Measurements from ENCODE around the gene PARP9.

GRCh38 chr3:122523317-122523716, 40.8 kb downstream of the PARP9 start:
- no peak for TF ChIP-seq USF2 (IDR thresholded peaks at IDR 0.05; ENCODE audit: borderline replicate concordance, low read depth, low read length)
- no peak for TF ChIP-seq POU2F2 (IDR thresholded peaks at IDR 0.05; ENCODE audit: borderline replicate concordance, low read depth, low read length)
- no peak for TF ChIP-seq POLR2AphosphoS2 (IDR thresholded peaks at IDR 0.05; ENCODE audit: low read depth, low read length)
- no peak for TF ChIP-seq SKIL (IDR thresholded peaks at IDR 0.05; ENCODE audit: low read depth, poor library complexity, severe bottlenecking)
- no peak for TF ChIP-seq YY1 (IDR thresholded peaks at IDR 0.05; ENCODE audit: low read depth, low read length)
- TF ChIP-seq GABPA (IDR thresholded peaks at IDR 0.05; ENCODE audit: low read depth) = no peak
- no peak for TF ChIP-seq POLR2A (IDR thresholded peaks at IDR 0.05; ENCODE audit: low read depth, low read length)
- no peak for TF ChIP-seq CHD1 (IDR thresholded peaks at IDR 0.05; ENCODE audit: low read depth, low read length)
- TF ChIP-seq POLR2AphosphoS5 (IDR thresholded peaks at IDR 0.05; ENCODE audit: low read length) = no peak

Measured in GM12878 (cell line).